COLO829 (cell line): ENCODE results near the gene AFAP1L1.
A peak's percentile ranks its signal among the peaks of the same experiment; 100 is the strongest.
"Not testable (repeated sequence)": the region's sequence is repeated elsewhere in the genome, so short reads cannot be mapped to it uniquely, and the experiment has no call there.

Experiments
- DNase-seq: peaks from one replicate; pipeline ENCODE4 v3.0.0; 2012; ENCODE audit warnings: low spot score

Gene AFAP1L1

GRCh38 chr5:149374303-149374702 lies 102.6 kb downstream of the AFAP1L1 start:
- no peak for DNase-seq

- DNase-seq, result no peak
Measured at GRCh38 chr5:149374801-149375200, 103.1 kb downstream of the AFAP1L1 start.

- DNase-seq, result no peak
Measured at GRCh38 chr5:149375434-149375833, 103.8 kb downstream of the AFAP1L1 start.

- no peak for DNase-seq
Measured at GRCh38 chr5:149376104-149376503, 104.4 kb downstream of the AFAP1L1 start.

GRCh38 chr5:149376711-149377447 lies 105.2 kb downstream of the AFAP1L1 start:
- DNase-seq, result no peak

GRCh38 chr5:149378241-149378820 lies 106.7 kb downstream of the AFAP1L1 start:
- DNase-seq, result no peak

GRCh38 chr5:149379177-149379761 lies 107.6 kb downstream of the AFAP1L1 start, which contains the start of gene IL17B:
Gene IL17B, minus strand, starts transcription at chr5:149379292. Its CDS starts 67 bp downstream, at chr5:149379225.
- no peak for DNase-seq

GRCh38 chr5:149379818-149380374 lies 108.2 kb downstream of the AFAP1L1 start:
- no peak for DNase-seq

GRCh38 chr5:149380466-149381121 lies 108.9 kb downstream of the AFAP1L1 start:
- no peak for DNase-seq

GRCh38 chr5:149381261-149381985 lies 109.8 kb downstream of the AFAP1L1 start:
- DNase-seq, result no peak

- DNase-seq, result peak; percentile 48
Measured at GRCh38 chr5:149381986-149382338, 110.3 kb downstream of the AFAP1L1 start.

- DNase-seq, result no peak
Measured at GRCh38 chr5:149382517-149383220, 111.0 kb downstream of the AFAP1L1 start.

- DNase-seq, result no peak
Measured at GRCh38 chr5:149383399-149383798, 111.7 kb downstream of the AFAP1L1 start.

- DNase-seq, result no peak
Measured at GRCh38 chr5:149386166-149386565, 114.5 kb downstream of the AFAP1L1 start.

- no peak for DNase-seq
Measured at GRCh38 chr5:149387081-149387631, 115.5 kb downstream of the AFAP1L1 start.

GRCh38 chr5:149387982-149388381 lies 116.3 kb downstream of the AFAP1L1 start:
- no peak for DNase-seq

GRCh38 chr5:149388498-149389190 lies 117.0 kb downstream of the AFAP1L1 start:
- DNase-seq, result no peak

GRCh38 chr5:149389552-149390495 lies 118.2 kb downstream of the AFAP1L1 start:
- no peak for DNase-seq

GRCh38 chr5:149391076-149391475 lies 119.4 kb downstream of the AFAP1L1 start:
- not testable (repeated sequence) for DNase-seq
